OCI-LY1 (cell line): ENCODE measurements around the gene HPDL.
A peak's percentile ranks its signal among the peaks of the same experiment; 100 is the strongest.

ENCODE experiments used
- H2AFZ ChIP-seq: fragments of 200-600 bp; sonication (generic), shearing (Covaris generic); 2 replicates; pipeline ENCODE4 v1.6.0; 2014; ENCODE audit warnings: antibody characterized with exemption, mild to moderate bottlenecking, low read length
- H3F3A ChIP-seq: fragments of 200-600 bp; sonication (generic), shearing (Covaris generic); 2 replicates; pipeline ENCODE4 v1.6.0; 2014; ENCODE audit warnings: mild to moderate bottlenecking, antibody characterized with exemption, low read length, moderate library complexity; ENCODE audit not compliant: insufficient read depth
- H3K27ac ChIP-seq: fragments of 200-600 bp; sonication (generic); 2 replicates; pipeline ENCODE4 v1.5.1; 2014; ENCODE audit warnings: low read length, mixed run types, mild to moderate bottlenecking, low read depth; ENCODE audit not compliant: poor library complexity, severe bottlenecking
- H3K27me3 ChIP-seq: fragments of 200-600 bp; sonication (generic); 2 replicates; pipeline ENCODE4 v1.6.0; 2014; ENCODE audit warnings: antibody characterized with exemption, mild to moderate bottlenecking, low read length, moderate library complexity; ENCODE audit not compliant: insufficient read depth
- H3K36me3 ChIP-seq: fragments of 200-600 bp; sonication (generic); 2 replicates; pipeline ENCODE4 v1.6.1; 2014; ENCODE audit warnings: mild to moderate bottlenecking, antibody characterized with exemption, low read length, moderate library complexity, mixed read lengths; ENCODE audit not compliant: insufficient read depth
- H3K4me1 ChIP-seq: fragments of 200-600 bp; sonication (generic); 2 replicates; pipeline ENCODE4 v1.5.1; 2014; ENCODE audit warnings: mild to moderate bottlenecking, low read length, moderate library complexity; ENCODE audit not compliant: insufficient read depth, severe bottlenecking
- H3K4me2 ChIP-seq: fragments of 200-600 bp; sonication (generic), shearing (Covaris generic); 2 replicates; pipeline ENCODE4 v1.6.1; 2014; ENCODE audit warnings: low read length
- H3K4me3 ChIP-seq: fragments of 200-600 bp; sonication (generic); 2 replicates; pipeline ENCODE4 v1.5.1; 2014; ENCODE audit warnings: low read length, low read depth, mild to moderate bottlenecking, mixed read lengths; ENCODE audit not compliant: poor library complexity, severe bottlenecking
- H3K79me2 ChIP-seq: fragments of 200-600 bp; shearing (Covaris generic); 2 replicates; pipeline ENCODE4 v1.6.1; 2016; ENCODE audit warnings: mixed run types, low read length, mixed read lengths; ENCODE audit not compliant: insufficient read depth
- H3K9ac ChIP-seq: fragments of 200-600 bp; sonication (generic), shearing (Covaris generic); 2 replicates; pipeline ENCODE4 v1.6.1; 2014; ENCODE audit warnings: mild to moderate bottlenecking, low read length, mixed read lengths
- H3K9me2 ChIP-seq: fragments of 200-600 bp; sonication (generic), shearing (Covaris generic); 2 replicates; pipeline ENCODE4 v1.6.1; 2014; ENCODE audit warnings: low read depth, mild to moderate bottlenecking, low read length, mixed read lengths
- H3K9me3 ChIP-seq: fragments of 200-600 bp; shearing (Covaris generic); 2 replicates; pipeline ENCODE4 v1.6.1; 2014; ENCODE audit warnings: low read length, mixed read lengths
- H4K20me1 ChIP-seq: fragments of 200-600 bp; sonication (generic), shearing (Covaris generic); 2 replicates; pipeline ENCODE4 v1.6.0; 2016; ENCODE audit warnings: mild to moderate bottlenecking, low read length; ENCODE audit not compliant: insufficient read depth
- CTCF ChIP-seq: fragments of 200-600 bp; sonication (generic), shearing (Covaris generic); IDR thresholded peaks from 2 replicates; pipeline ENCODE4 v1.5.1; 2017; ENCODE audit warnings: mild to moderate bottlenecking, antibody characterized with exemption, low read length, moderate library complexity, mixed read lengths
- EZH2 ChIP-seq: fragments of 200-600 bp; sonication (generic), shearing (Covaris generic); IDR thresholded peaks from 2 replicates; pipeline ENCODE4 v1.8.0; 2017; ENCODE audit warnings: borderline replicate concordance, mixed run types, mild to moderate bottlenecking, antibody characterized with exemption, low read length, moderate library complexity, mixed read lengths

HPDL gene

DNA sequence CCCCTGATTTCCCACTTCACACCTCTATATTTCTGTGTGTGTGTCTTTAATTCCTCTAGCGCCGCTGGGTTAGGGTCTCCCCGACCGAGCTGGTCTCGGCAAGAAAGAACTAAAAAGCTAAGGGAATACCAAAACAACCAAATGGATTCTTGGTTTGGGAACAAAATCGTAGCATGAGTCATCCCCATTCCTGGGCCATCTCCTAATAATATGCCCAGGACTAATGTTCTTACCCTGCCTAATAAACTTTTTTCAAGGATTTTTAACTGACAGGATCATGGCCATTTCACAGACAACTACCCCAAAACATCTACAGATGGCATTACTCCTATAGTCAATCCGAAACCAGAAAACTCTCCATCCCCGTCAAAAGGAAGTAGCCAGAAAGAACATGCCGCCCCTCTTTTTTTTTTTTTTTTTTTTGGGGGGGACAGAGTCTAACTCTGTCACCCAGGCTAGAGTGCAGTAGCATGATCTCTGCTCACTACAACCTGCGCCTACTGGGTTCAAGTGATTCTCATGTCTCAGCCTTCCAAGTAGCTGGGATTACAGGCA, 4.1 kb upstream of the HPDL start:
- H3K27me3 ChIP-seq: no peaks in the 10 kb centered on the region
- peaks cover 17% of the 10 kb centered on the region for H3K4me1 ChIP-seq
- H2AFZ ChIP-seq: no peak overlapping the region
- TF ChIP-seq EZH2: no peak
- no peak for TF ChIP-seq CTCF
- H3K9ac ChIP-seq: no peak overlapping the region
- H3K36me3 ChIP-seq: no peaks in the 10 kb centered on the region
- no peaks in the 10 kb centered on the region for H4K20me1 ChIP-seq
- H3K9me3 ChIP-seq: no peaks in the 10 kb centered on the region
- no peak overlapping the region for H3K27ac ChIP-seq
- H3K9me2 ChIP-seq: no peaks in the 10 kb centered on the region
- no peak overlapping the region for H3K4me3 ChIP-seq
- H3K4me2 ChIP-seq: no peak overlapping the region
- no peaks in the 10 kb centered on the region for H3K79me2 ChIP-seq
- H3F3A ChIP-seq: no peaks in the 10 kb centered on the region

GRCh38 chr1:45325851-45326506, 716 bp upstream of the HPDL start:
- Histone ChIP-seq H2AFZ (no peak overlapping the region), H3K27ac (no peak overlapping the region), H3K27me3 (no peaks in the 10 kb centered on the region)

DNA sequence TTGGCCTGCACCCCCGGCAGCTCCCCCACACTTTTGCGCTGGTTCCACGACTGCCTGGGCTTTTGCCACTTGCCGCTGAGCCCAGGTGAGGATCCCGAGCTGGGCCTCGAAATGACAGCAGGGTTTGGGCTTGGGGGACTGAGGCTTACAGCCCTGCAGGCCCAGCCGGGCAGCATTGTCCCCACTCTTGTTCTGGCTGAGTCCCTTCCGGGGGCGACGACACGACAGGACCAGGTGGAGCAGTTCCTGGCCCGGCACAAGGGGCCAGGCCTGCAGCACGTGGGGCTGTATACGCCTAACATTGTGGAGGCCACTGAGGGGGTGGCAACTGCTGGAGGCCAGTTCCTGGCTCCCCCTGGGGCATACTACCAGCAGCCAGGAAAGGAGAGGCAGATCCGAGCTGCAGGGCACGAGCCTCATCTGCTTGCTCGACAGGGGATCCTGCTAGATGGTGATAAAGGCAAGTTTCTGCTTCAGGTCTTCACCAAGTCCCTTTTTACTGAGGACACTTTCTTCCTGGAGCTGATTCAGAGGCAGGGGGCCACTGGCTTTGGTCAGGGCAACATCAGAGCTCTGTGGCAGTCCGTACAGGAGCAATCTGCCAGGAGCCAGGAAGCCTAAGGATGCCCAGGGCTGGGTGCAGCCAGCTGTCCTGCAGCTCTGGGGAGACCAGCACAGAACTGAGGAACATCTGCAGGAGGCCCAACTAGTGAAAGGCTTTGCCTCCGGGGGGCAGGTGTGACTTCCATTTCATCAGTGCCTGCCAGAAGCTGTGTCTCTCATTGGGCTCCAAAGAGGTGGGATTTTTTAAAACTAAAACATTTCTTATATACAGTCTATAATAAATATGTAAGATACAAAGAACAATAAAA, 1.2 kb downstream of the HPDL start:
- no peaks in the 10 kb centered on the region for H3K79me2 ChIP-seq
- H3K9me2 ChIP-seq: no peaks in the 10 kb centered on the region
- no peaks in the 10 kb centered on the region for H3F3A ChIP-seq
- H2AFZ ChIP-seq: no peak overlapping the region
- H3K27me3 ChIP-seq: no peaks in the 10 kb centered on the region
- peak overlapping the region; percentile 80 for H3K4me2 ChIP-seq
- TF ChIP-seq EZH2: no peak
- TF ChIP-seq CTCF: no peak
- peaks cover 28% of the 10 kb centered on the region for H3K36me3 ChIP-seq
- H3K4me1 ChIP-seq: peaks cover 19% of the 10 kb centered on the region
- peak overlapping the region; percentile 47 for H3K27ac ChIP-seq
- H3K9ac ChIP-seq: peak overlapping the region; percentile 69
- no peaks in the 10 kb centered on the region for H3K9me3 ChIP-seq
- H3K4me3 ChIP-seq: peak overlapping the region; percentile 66
- no peaks in the 10 kb centered on the region for H4K20me1 ChIP-seq

More at GRCh38 chr1:45325851-45326506, 716 bp upstream of the HPDL start:
- peaks cover 26% of the 10 kb centered on the region for H3K4me1 ChIP-seq
- peak overlapping the region; percentile 69; the same call in 1 of the 2 replicates for H3K9ac ChIP-seq
- H3K9me3 ChIP-seq: no peaks in the 10 kb centered on the region
- H3F3A ChIP-seq: no peaks in the 10 kb centered on the region
- H3K9me2 ChIP-seq: no peaks in the 10 kb centered on the region
- peak overlapping the region; percentile 66 for H3K4me3 ChIP-seq
- TF ChIP-seq EZH2 (no peak), CTCF (no peak)
- H3K4me2 ChIP-seq: peak overlapping the region; percentile 80
- H3K36me3 ChIP-seq: peaks cover 17% of the 10 kb centered on the region; the same call in 1 of the 2 replicates
- no peaks in the 10 kb centered on the region for H3K79me2 ChIP-seq
- H4K20me1 ChIP-seq: no peaks in the 10 kb centered on the region
